Skin of body (tissue), 2 donors: ENCODE results near the gene LCN12. TPM values are rescaled to one million over a fixed set of nuclear protein-coding genes. Genes with fewer than 3 reads are reported as not detected.

ENCODE experiments used
- DNase-seq: peaks from one replicate; lab custom pipeline; 2025; lab: John Stamatoyannopoulos, UW
- total RNA-seq: library from RNA; depleted of rRNA; stranded (reverse); fragments of >200 nt; gene quantifications from one replicate; pipeline ENCODE4 v1.2.3, GENCODE V29; 2014

LCN12 gene
- total RNA-seq, 1 donor from 2014 or later, result not detected

GRCh38 chr9:136926749-136927148, 25.3 kb upstream of the LCN12 start:
- DNase-seq, result no peak

GRCh38 chr9:136927343-136928271, 24.5 kb upstream of the LCN12 start:
- DNase-seq, result no peak

DNA sequence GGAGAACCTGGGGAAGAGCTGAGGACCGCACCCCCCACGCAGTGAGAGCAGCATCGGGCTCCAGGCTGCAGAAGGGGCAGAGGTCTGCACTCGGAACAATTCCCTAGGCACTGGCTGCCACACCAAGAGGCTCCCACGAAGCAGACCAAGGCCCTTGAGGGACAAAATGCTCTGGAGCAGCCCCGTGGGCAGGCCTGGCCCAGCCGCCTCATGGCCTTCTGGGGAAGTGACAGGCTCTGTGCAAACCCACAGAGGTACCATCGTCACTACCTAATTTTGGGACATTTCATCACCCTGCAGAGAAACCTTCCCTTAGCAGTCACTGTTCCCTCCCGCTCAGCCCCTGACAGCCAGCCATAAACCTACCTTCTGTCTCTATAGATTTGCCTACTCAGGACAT, 23.5 kb upstream of the LCN12 start:
- DNase-seq, result no peak

DNA sequence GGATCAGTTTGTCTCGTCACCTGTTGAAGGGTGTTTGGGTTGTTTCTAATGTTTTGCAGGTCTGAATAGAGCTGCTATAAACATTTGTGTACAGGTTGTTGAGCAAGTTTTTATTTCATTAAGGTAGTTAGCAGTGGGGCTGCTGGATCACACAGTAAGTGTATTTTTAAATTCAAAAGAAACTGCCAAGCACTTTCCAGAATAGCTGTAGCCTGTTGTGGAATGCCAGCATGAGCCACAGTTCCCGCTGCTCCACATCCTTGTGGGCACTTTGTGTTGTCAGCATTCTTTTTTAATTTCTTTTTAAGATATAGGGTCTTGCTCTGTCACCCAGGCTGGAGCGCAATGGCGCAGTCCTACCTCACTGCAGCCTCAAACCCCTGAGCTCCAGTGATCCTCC, 22.1 kb upstream of the LCN12 start:
- no peak for DNase-seq

- DNase-seq, result no peak
Observed at GRCh38 chr9:136931611-136932130, 20.4 kb upstream of the LCN12 start.

DNA sequence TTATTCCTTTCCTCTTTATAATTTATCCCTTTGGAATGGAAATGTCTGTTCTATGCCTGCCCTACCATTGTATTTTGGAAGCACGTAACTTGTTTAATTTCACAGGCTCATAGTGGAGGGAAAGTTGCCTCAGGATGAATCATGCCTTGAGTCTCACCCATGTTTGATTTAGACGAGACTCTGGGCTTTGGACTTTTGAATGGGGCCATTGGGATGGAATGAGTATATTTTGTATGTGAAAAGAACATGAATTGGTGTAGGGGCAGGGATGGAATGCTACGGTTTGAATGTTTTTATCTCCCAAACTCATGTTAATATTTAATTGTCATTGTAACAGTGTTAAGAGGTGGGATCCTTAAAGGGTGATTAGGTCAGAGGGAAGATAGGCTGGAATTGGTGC, 17.8 kb upstream of the LCN12 start:
- DNase-seq, result no peak

- no peak for DNase-seq
Observed at GRCh38 chr9:136935651-136936050, 16.4 kb upstream of the LCN12 start.

DNA sequence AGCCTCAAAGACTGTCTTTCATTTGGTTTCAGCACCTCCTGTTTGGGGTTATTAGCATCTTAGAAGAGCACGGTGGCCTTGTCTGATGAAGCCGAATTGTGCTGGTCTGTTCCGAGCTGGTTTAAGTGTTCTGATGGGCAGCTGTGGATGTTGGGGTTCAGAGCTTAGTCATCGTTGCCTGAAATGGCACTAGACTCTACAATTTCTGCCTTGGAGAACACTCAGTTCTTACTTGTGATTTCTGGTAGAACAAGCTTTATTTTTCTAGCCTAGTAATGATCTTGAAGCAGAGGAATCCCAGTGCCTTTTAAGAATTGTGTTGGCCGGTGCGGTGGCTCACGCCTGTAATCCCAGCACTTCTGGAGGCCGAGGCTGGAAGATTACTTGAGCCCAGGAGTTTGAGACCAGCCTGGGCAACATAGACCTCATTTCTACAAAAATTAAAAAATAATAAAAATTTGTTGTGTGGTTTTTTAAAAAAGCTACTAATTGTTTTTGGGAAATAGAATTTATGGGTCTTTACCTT, 15.4 kb upstream of the LCN12 start:
- no peak for DNase-seq

DNA sequence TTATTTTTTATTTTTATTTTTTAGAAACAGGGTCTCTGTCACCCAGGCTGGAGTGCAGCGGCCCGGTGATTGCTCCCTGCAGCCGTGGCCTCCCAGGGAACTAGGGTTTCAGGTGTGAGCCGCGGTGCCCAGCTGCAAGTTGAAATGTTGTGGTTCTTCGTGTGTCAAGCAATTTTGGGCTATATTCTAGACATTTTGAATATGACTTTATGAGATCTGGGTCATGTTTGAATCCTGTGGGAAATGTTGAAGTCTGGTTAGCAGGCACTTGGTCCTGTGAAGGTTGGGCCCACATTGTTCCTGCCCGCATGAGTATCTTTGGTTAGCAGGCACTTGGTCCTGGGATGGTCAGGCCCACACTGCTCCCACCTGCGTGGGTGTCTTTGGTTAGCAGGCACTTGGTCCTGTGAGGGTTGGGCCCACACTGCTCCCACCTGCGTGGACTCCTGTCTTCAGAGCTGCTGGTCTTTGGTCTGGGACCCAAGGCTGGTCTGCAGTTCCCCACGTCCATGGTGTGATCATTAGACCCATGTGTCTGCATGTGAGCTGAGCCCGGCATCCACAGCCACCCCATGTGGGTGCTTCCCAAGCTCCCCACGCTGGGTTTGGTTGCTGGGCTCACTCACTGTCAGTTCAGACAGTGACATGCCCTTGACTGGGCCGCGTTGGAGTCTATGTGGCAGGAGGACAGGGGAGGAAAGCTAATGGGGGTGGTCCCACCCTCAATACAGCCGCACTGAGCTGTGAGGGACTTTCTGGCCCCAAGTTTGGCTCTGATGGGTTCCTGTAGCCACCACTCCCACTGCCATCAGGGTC, 14.7 kb upstream of the LCN12 start:
- no peak for DNase-seq

DNA sequence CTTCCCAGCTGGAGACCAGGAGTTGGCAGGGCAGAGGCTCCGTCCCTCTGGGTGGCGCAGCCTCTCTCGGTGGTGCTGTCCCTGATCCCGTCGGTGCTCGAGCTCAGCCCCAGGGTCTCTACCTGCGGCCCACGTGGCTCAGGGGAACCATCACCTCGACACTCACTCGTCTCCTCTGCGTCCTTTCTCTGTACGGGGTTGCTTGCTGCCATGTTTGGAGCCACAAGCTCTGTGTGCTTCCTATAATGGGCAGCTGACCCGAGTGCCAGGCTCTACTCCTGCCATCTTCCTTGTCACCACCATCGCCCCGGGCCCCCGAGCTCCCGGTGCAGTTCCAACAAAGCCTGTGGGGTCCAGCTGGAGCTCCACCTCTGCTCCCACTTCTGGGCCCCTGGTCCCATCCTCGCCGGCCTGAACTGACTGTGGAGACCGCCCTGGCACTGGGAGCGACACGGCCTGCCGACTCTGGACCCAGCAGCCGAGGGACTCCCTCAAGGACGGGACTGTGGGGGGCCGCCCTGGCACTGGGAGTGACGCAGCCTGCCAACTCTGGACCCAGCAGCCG, 12.6 kb upstream of the LCN12 start:
- DNase-seq, result no peak

DNA sequence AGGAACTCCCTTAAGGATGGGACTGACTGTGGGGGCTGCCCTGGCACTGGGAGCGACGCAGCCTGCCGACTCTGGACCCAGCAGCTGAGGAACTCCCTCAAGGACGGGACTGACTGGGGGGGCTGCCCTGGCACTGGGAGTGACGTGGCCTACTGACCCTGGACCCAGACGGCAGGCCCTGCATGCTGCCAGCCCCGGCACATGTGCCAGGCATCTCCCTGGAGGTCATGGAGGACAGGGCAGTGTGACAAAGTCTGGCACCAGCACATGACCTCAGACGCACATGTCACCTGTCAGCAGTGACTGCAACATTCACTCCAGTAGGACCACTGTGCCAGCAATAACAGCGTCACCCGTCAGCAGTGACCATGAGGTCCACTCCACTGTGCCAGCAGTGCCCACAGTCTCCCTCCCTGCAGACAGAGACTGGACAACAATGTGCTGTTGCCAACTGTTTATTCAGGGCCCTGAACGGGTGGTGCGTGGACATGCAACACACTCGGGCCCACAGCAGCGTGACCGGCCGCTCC, 12.0 kb upstream of the LCN12 start:
- no peak for DNase-seq

DNA sequence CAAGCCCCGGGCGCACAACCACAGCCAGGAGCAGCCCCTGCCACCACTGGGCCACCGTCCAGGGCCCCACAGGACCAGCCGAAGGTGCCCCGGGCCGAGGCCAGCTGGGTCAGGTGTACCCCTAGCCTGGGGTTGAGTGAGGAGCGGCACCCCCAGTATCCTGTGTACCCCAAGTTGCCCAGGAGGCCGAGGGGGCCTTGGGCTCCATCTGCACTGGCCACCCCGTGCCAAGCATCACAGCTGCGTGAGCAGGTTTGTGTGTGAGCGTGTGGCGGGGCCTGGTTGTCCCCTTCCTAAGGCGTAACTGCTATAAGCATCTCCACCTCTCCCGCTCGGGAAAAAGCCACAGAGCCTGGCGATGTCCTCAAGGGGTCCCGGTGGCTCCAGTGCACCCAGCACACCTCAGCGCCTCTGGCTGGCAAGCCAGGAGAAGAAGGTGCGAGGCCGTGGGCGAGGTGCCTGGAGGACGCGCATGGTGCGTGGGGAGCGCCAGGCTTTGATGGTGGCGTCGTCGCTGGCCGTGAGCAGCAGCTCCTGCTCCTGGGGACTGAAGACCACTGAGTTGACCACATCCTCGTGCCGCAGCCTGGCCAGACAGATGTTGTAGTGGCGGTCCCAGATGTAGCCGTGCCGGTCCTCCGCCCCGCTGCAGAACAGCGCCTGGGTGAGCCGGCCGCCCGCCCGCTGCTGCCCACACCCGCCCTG, 11.4 kb upstream of the LCN12 start:
- DNase-seq, result no peak

DNA sequence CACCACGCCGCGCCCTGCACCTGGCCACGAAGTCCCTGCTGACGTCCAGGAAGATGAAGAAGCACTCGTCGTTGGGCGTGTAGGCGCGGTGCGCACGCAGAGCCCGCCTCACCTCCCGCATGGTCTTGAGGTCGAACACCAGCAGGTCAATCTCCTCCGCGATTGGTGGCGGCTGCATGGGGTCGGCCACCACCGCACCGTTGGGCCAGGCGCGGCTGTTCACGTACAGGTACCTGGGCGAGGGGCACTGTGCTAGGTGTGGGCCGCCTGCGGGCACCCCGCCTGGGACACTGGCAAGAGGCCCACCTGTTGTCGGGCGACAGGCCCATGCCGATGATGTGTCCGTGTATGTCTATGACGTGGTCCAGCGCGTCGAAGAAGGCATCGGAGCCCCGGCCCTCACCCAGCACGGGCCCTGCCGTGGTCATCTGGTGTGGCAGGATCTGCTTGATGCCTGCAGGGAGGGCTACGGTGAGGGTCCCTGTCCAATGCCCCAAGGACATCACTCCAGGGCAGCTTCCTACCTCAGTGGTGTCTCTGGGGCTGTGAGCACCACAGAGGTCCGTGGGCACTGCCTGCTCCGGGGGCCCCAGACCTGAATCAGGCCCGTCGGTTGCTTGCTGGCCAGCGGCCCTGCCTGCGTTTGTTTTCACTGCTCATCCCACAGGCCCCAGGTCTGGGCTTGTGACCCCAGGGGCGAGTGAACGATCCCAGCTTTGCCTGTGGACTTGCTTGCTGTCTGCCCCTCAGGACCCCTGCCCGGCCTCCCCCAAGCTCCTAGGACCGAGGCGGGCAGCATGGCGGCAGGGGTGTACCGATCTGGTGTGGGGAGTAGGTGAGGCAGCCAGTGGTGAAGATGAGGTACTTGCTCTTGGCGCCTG, 10.6 kb upstream of the LCN12 start:
- no peak for DNase-seq

DNA sequence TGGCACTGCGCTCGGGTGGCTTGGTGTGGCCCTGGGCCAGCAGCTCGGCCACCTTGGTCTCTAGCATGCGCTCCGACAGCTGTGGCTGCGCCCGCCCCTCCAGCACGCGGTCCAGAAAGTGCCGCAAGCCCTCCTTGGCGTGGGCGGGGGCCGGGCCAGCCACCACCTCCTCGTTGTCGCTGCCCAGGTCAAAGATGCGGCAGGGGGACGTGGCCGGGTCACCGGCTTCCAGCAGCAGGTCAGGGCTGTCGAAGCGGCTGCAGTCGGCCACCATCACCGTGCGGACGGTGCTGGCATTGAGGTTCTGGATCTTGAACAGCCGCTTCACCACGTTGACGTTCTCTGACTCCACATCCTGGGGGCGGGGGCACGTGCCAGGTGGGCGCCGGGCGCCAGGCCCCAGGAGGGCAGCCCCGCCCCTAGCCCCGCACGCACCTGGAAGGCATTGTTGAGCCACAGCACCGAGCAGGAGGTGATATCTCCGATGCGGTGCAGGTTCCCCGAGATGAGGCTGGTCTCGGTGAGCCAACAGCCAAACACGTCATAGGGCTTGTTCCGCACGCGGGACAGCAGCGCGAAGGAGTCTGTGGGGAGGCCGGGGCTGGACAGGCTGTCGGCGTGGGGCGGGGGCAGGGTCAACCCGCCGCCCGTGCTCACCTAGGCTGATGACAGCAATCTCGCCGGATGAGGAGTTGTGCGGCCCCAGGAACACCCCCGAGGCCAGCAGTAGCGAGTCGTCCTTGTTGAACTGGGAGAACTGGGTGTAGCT, 9.8 kb upstream of the LCN12 start:
- no peak for DNase-seq

DNA sequence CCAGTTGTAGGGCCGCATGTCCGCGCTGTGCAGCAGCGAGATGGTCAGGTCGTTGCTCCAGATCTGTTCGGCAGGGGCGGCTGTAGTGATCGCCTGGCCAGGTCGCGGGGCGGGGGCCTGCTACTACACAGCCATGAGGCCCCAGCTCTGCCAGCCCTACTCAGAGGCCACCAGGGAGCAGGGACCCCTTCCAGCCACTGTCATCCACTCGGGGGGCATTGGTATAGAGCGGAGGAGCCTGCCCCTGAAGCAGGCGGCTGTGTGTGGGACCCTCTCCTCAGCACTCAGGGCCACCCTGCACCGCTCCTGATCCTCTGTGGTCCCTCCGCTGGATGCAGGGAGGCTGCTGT, 9.2 kb upstream of the LCN12 start:
- no peak for DNase-seq

DNA sequence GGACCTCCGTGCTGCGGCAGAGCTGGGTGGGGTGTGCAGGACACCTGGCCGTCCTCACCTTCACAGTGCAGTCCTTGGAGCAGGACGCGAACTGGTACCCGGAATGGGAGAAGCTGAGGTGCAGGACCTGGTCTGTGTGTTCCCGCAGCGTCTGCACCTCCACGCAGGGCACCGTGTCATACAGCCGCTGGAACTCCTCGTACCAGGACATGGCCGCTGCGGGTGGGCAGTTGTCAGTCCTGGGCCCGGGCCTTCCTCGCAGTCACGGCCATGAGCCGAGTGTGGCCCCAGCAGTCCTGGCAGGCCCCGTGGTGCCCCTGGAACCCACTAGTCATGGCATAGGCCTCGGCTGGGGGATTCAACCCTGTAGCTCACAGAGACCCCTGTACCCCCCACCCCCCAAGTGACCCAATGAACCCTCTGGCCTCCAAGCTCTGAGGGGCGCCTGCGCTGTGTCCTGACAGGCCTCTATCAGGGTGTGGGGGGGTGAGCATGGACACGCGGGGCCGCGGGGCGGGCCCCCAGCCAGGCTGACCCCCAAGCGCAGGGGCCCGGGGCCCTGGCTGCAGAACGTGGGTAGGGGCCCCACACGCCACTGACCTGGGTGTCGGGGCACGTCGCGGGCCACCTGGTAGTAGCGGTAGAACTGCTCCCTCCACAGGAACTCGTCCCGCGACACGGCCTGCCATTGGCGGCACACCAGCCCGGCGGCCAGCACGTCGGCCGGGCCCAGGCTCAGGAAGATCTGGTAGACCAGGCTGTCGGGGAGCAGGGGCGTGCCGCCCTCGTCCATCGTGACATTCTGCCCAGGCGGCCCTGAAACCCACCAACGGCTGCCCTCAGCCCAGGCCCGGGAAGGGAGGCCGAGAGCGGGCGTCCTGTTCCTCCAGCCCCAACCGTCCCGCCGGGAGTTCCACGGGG, 8.5 kb upstream of the LCN12 start:
- no peak for DNase-seq

DNA sequence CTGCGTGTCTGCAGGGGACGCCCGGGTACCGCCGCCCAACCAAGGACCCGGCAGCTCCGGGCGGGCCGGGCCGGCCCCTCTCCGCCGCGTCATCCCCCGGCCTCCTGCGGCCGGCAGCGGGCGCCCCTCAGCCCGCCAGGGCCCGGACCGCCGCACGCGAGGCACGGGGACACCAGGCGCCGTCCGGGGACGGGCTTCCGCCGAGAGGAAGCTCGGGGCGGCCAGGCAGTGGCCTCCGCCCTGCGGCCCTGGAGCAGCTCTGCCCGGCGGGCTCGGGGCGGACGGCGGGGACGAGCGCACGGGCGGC, 7.9 kb upstream of the LCN12 start:
- no peak for DNase-seq
